Activated T-cell treated with anti-CD3 and anti-CD28 coated beads, Interleukin-2, amount 50 U/mL, for 4 hours (primary cell): ENCODE results near the gene PRDM15. TPM values are rescaled to one million over a fixed set of nuclear protein-coding genes. Genes with fewer than 3 reads are reported as not detected.

Experiments
- ATAC-seq, 2 donors: fragments of 200-7000 bp; cut with Tn5 transposase; one replicate each; pipeline ENCODE4 v1.10.0; 2021
- DNase-seq: peaks from one replicate; pipeline ENCODE4 v3.0.0-alpha.2; 2020
- H3K27me3 Mint-ChIP-seq: one replicate; pipeline ENCODE4 v1.8.0; 2021; ENCODE audit warnings: low read depth, mixed read lengths
- H3K36me3 Mint-ChIP-seq: one replicate; pipeline ENCODE4 v1.8.0; 2022; ENCODE audit warnings: mixed read lengths; ENCODE audit not compliant: insufficient read depth
- H3K4me1 Mint-ChIP-seq: one replicate; pipeline ENCODE4 v1.8.0; 2021; ENCODE audit warnings: low read depth, mixed read lengths
- H3K4me3 Mint-ChIP-seq: one replicate; pipeline ENCODE4 v1.8.0; 2021; ENCODE audit warnings: mild to moderate bottlenecking, moderate library complexity, mixed read lengths
- H3K9me3 Mint-ChIP-seq: one replicate; pipeline ENCODE4 v1.8.0; 2021; ENCODE audit warnings: mixed read lengths
- total RNA-seq, 3 donors: library from RNA; stranded (reverse); gene quantifications; one replicate each; pipeline ENCODE4 v1.2.1, GENCODE V29; 2021

PRDM15 gene
- total RNA-seq, 3 donors from 2014 or later, result 10.4 to 11.7 (median 11.4) TPM

DNA sequence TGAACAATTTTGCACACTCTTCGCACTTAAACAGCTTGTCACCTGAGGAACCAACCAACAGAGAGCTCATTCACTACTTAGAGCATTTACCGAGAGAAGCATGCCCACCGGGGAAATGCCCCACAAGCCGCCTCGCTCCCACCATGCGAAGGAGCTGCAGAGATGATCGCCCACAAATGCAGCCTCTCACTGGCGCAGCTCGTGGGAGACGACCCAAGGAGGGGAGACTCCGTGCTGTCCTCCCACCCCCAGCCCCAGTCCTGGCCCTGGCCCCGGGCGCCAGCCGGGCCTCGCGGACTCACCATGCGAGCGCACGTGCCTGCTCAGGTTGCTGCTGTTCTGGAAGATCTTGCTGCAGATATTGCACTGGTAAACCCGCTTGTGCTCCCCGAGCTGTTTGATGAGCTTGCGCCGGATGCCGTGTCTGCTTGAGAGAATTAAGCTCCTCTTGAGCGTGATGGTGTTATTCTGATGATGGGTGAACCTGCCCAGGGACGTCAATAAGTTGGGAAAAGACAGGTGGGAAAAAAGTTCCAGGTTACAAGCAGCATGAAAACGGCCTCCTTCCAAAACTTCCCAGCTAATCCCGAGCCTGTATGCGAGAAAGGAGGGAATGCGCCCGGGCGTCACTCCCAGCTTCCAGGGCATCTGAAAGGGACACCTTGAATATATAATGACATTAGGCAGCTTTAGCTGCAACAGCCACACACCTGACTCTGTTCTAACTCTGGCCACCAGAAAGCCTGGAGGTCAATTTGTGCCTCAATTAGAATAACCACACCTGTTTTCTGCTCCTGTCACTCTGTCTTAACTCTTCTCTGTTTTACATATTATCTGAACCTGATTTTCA is 42.8 kb downstream of the PRDM15 start:
- Mint-ChIP-seq H3K36me3 (peaks cover 37% of the 10 kb centered on the region), H3K9me3 (peaks cover 11% of the 10 kb centered on the region), H3K4me3 (no peak overlapping the region)

DNA sequence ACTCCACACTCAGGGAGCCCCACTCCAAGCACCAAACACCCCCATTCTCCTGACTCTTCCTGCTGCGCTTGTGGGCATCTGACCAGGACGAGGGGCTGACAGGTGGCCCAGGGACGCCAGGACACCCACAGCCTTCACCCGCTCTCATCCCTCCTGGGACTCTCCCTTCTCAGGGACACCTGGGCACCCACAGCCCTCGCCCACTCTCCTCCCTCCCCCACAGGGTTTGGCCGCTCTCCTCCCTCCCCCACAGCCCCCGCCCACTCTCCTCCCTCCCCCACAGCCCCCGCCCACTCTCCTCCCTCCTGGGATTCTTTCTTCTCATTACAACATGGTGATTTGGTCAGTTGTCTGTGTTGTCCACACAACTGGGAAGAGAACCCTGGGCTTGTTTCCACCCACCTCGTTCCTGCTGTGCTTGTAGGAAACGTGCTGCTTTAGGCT is 43.4 kb downstream of the PRDM15 start:
- Mint-ChIP-seq H3K36me3 (peaks cover 30% of the 10 kb centered on the region), H3K4me1 (no peaks in the 10 kb centered on the region), H3K4me3 (no peak overlapping the region), H3K27me3 (no peaks in the 10 kb centered on the region), H3K9me3 (peaks cover 4% of the 10 kb centered on the region)
- DNase-seq, result no peak
- no peak for ATAC-seq

More for the DNA sequence above, 42.8 kb downstream of the PRDM15 start:
- Mint-ChIP-seq H3K27me3 (no peaks in the 10 kb centered on the region), H3K4me1 (no peaks in the 10 kb centered on the region)
- no peak for ATAC-seq
- no peak for DNase-seq

GRCh38 chr21:41834926-41835663 is 44.0 kb downstream of the PRDM15 start:
- H3K9me3 Mint-ChIP-seq, result no peaks in the 10 kb centered on the region
- no peak for ATAC-seq
- H3K27me3 Mint-ChIP-seq, result no peaks in the 10 kb centered on the region
- H3K36me3 Mint-ChIP-seq, result peaks cover 26% of the 10 kb centered on the region
- no peak overlapping the region for H3K4me3 Mint-ChIP-seq
- DNase-seq, result no peak
- no peaks in the 10 kb centered on the region for H3K4me1 Mint-ChIP-seq

GRCh38 chr21:41834252-41834925 is 44.8 kb downstream of the PRDM15 start:
- no peak for DNase-seq
- H3K4me1 Mint-ChIP-seq, result no peaks in the 10 kb centered on the region
- H3K4me3 Mint-ChIP-seq, result no peak overlapping the region
- H3K27me3 Mint-ChIP-seq, result no peaks in the 10 kb centered on the region
- no peak for ATAC-seq
- no peaks in the 10 kb centered on the region for H3K9me3 Mint-ChIP-seq
- peaks cover 22% of the 10 kb centered on the region for H3K36me3 Mint-ChIP-seq

DNA sequence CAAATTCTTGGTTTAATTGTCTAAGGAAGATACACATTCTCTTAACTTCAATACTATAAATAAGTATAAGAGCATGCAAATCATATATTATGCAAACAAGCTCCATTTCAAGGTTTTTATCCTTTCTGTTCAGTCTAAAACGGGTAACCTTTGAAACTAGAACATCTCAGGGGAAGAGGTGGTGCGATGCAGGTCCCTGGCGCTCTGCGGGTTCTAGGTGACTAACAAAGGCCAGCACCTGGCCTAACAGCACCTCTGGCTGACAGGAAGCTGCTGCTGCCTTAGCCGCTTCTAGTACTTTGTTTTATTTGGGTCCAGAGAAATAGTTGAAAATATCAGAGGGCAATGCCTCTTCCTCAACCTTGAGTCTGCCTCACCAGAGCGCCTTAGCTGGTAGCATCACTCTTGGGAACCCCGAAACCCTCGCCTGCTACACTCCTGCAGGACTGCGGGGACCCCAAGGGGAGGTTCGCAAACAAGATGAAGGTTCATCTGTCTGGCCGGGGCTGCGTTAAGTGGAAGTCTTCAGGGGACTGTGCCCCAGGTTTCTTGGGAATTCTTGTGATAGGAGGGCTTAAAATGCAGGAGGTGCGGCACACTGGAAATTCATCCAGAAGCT is 45.5 kb downstream of the PRDM15 start:
- H3K4me3 Mint-ChIP-seq, result no peak overlapping the region
- H3K36me3 Mint-ChIP-seq, result peaks cover 22% of the 10 kb centered on the region
- H3K4me1 Mint-ChIP-seq, result no peaks in the 10 kb centered on the region
- no peaks in the 10 kb centered on the region for H3K27me3 Mint-ChIP-seq
- H3K9me3 Mint-ChIP-seq, result no peaks in the 10 kb centered on the region
- ATAC-seq (no peak), DNase-seq (no peak)

- Mint-ChIP-seq H3K36me3 (peaks cover 17% of the 10 kb centered on the region), H3K27me3 (no peaks in the 10 kb centered on the region), H3K9me3 (no peaks in the 10 kb centered on the region), H3K4me3 (no peak overlapping the region), H3K4me1 (no peaks in the 10 kb centered on the region)
- ATAC-seq (no peak), DNase-seq (no peak)
Observed at GRCh38 chr21:41832596-41833496, 46.3 kb downstream of the PRDM15 start.

DNA sequence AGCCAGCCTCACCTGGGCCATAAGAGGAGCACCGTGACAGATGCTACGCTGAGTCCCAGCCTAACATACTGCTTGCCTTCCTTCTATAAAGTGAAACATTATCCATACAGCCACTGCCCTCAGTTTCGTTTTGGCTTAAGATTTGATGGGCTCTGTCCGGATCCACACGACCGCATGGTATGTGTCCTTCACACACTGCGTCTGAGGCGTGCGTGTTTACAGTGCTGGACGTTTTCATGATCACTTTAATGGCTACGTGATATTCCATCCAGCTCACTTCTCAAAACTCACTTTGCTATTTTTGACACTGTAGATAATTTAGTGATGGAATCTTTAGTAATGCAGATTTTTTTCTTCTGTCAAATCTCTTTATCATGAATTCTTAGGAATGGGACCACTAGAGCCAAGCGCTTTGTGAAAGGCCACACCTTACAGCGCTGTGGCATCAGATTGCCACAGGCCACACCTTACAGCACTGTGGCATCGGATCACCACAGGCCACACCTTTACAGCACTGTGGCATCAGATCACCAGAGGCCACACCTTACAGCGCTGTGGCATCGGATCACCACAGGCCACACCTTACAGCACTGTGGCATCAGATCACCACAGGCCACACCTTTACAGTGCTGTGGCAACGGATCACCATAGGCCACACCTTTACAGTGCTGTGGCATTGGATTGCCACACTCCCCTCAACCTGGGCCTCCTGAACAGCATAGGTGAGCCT is 47.1 kb downstream of the PRDM15 start:
- Mint-ChIP-seq H3K4me3 (no peak overlapping the region), H3K36me3 (peaks cover 13% of the 10 kb centered on the region), H3K9me3 (no peaks in the 10 kb centered on the region), H3K4me1 (no peaks in the 10 kb centered on the region), H3K27me3 (no peaks in the 10 kb centered on the region)
- DNase-seq (no peak), ATAC-seq (no peak)

DNA sequence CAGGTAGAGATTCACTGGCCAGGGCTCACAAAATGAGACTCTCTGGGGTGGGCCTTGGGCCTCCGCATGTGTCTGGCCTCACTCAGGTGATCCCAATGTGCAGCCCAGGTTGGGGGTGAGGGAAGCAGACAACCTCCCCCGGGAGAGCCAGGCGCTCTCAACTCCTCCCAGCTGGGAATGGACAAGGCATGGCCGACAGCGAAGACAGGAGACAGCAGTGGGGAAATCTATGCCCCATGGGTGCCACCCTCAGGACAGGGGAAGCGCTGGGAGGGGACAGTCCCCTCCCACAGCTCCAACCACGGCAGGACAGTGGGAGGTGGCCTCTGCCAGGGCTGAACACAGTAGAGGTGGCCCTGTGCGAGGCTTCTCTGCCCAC is 47.7 kb downstream of the PRDM15 start:
- Mint-ChIP-seq H3K4me3 (no peak overlapping the region), H3K36me3 (peaks cover 7% of the 10 kb centered on the region), H3K4me1 (no peaks in the 10 kb centered on the region), H3K9me3 (no peaks in the 10 kb centered on the region), H3K27me3 (no peaks in the 10 kb centered on the region)
- no peak for ATAC-seq
- DNase-seq, result no peak

DNA sequence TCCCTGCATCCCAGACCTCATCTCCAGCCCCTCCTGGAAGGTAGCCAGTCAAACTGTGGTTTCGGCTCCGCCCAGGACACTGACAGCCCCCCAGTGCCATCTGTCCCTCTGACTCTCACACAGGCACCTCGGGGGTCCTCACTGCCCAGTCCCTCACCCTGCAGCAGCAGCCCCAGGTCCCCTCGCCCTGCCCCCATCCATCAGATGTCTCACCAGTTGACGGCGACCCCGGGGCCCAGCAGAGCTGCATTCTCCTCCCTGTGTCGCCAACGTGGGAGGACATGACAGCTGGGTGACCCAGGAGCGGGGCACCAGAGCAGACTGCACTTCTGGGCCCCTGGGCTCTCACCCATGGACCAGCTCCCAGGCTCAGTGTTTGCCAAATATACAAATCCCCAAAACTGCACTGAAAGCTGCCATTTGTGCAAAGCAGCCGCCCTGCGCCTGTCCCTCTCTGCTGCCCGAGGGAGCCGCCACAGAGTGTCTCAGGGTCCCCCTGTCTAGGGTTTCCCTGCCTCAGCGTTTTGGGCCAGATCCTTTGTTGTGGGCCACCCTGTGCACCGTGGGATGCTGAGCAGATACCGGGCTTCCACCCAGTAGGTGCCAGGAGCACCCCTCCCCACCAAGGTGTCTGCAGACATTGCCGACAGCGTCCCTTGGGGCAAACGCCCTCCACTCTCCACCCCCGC is 48.2 kb downstream of the PRDM15 start:
- Mint-ChIP-seq H3K9me3 (no peaks in the 10 kb centered on the region), H3K4me1 (no peaks in the 10 kb centered on the region), H3K27me3 (no peaks in the 10 kb centered on the region), H3K4me3 (no peak overlapping the region), H3K36me3 (peaks cover 7% of the 10 kb centered on the region)
- no peak for DNase-seq
- ATAC-seq, result no peak

- no peaks in the 10 kb centered on the region for H3K27me3 Mint-ChIP-seq
- no peak for DNase-seq
- H3K4me3 Mint-ChIP-seq, result no peak overlapping the region
- H3K4me1 Mint-ChIP-seq, result no peaks in the 10 kb centered on the region
- no peaks in the 10 kb centered on the region for H3K9me3 Mint-ChIP-seq
- no peak for ATAC-seq
- H3K36me3 Mint-ChIP-seq, result peaks cover 6% of the 10 kb centered on the region
Observed at GRCh38 chr21:41830145-41830707, 48.9 kb downstream of the PRDM15 start.

GRCh38 chr21:41828884-41829360 is 50.2 kb downstream of the PRDM15 start:
- DNase-seq (no peak), ATAC-seq (no peak)
- Mint-ChIP-seq H3K4me1 (no peaks in the 10 kb centered on the region), H3K36me3 (peaks cover 6% of the 10 kb centered on the region), H3K9me3 (no peaks in the 10 kb centered on the region), H3K27me3 (no peaks in the 10 kb centered on the region), H3K4me3 (no peak overlapping the region)
